ENCODE measurements around the gene PHACTR4. TPM values are rescaled to one million over a fixed set of nuclear protein-coding genes. Genes with fewer than 3 reads are reported as not detected.
"Not testable (repeated sequence)": the region's sequence is repeated elsewhere in the genome, so short reads cannot be mapped to it uniquely, and the experiment has no call there.

Gene PHACTR4
- polyA plus RNA-seq, 1 donor (not counting 4 experiments of a cell fraction or from before 2014, with no cell fraction given), result 12.2 TPM

DNA sequence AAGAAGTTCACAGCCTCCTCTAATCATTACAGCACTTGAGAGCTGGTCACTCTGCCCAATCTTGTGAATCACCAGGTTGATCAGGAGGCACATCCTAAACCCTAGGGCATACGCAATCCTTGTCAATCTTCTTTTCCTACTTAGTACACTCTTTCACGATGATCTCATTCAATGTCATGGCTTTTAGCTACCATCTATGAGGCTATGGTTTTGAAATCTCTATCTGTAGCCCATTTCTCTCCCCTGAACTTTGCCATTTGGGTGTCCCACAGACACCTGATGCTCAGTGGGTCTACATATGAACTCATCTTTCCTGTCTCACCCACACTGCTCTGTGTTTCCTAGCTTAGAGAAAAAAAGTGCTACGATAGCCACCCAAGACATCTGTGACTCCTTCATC lies 42.6 kb upstream of the PHACTR4 start:
- Histone ChIP-seq H2AFZ (ENCODE audit: control insufficient read depth, low read length) (no peak overlapping the region), H3K4me2 (ENCODE audit: control insufficient read depth, extremely low read depth, insufficient read depth, low read depth, low read length) (no peak overlapping the region), H3K9ac (ENCODE audit: control insufficient read depth, extremely low read depth, insufficient read depth, low read length) (no peak overlapping the region), H3K4me3 (ENCODE audit: control insufficient read depth in 2 of 3, extremely low read depth in 1 of 3, insufficient read depth in 2 of 3, low read depth in 1 of 3, low read length in 3 of 3) (no peak overlapping the region), H3K4me1 (ENCODE audit: control insufficient read depth, extremely low read depth, insufficient read depth, low read length) (peaks cover 18% of the 10 kb centered on the region), H3K79me2 (ENCODE audit: control insufficient read depth, insufficient read depth, low read length) (peaks cover 10% of the 10 kb centered on the region), H4K20me1 (ENCODE audit: control insufficient read depth, extremely low read depth, insufficient read depth, low read length) (no peaks in the 10 kb centered on the region), H3K27ac (ENCODE audit: control insufficient read depth, insufficient read depth, low read length) (peak overlapping the region; percentile 62), H3K9me3 (ENCODE audit: control insufficient read depth, low read depth, low read length) (no peaks in the 10 kb centered on the region), H3K9me1 (ENCODE audit: control insufficient read depth, extremely low read depth, insufficient read depth, low read length) (peaks cover 4% of the 10 kb centered on the region), H3K27me3 (ENCODE audit: control insufficient read depth, extremely low read depth, insufficient read depth, low read length) (no peaks in the 10 kb centered on the region), H3K36me3 (ENCODE audit: control insufficient read depth in 2 of 2, extremely low read depth in 1 of 2, insufficient read depth in 2 of 2, low read length in 2 of 2) (peaks cover 2 to 8% of the 10 kb centered on the region in 2 experiments)
- TF ChIP-seq, protein P1, sequence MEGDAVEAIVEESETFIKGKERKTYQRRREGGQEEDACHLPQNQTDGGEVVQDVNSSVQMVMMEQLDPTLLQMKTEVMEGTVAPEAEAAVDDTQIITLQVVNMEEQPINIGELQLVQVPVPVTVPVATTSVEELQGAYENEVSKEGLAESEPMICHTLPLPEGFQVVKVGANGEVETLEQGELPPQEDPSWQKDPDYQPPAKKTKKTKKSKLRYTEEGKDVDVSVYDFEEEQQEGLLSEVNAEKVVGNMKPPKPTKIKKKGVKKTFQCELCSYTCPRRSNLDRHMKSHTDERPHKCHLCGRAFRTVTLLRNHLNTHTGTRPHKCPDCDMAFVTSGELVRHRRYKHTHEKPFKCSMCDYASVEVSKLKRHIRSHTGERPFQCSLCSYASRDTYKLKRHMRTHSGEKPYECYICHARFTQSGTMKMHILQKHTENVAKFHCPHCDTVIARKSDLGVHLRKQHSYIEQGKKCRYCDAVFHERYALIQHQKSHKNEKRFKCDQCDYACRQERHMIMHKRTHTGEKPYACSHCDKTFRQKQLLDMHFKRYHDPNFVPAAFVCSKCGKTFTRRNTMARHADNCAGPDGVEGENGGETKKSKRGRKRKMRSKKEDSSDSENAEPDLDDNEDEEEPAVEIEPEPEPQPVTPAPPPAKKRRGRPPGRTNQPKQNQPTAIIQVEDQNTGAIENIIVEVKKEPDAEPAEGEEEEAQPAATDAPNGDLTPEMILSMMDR (optimal IDR thresholded peaks at IDR 0.05 in 1 of 3, IDR thresholded peaks at IDR 0.05 in 1 of 3, conservative IDR thresholded peaks at IDR 0.05 in 1 of 3; ENCODE audit: extremely low read depth in 1 of 3, insufficient read depth in 2 of 3, low read length in 3 of 3), result no peak
- no peak for TF ChIP-seq EZH2 (IDR thresholded peaks at IDR 0.05; ENCODE audit: low read length)
- peak; percentile 77 for FAIRE-seq
- dilution Hi-C loops (cut with MboI; ENCODE audit: extremely low pct_ligation_motif_present, low sequenced_read_pairs), result no loop called here
- no peak for DNase-seq (ENCODE audit: low read depth, low spot score)

DNA sequence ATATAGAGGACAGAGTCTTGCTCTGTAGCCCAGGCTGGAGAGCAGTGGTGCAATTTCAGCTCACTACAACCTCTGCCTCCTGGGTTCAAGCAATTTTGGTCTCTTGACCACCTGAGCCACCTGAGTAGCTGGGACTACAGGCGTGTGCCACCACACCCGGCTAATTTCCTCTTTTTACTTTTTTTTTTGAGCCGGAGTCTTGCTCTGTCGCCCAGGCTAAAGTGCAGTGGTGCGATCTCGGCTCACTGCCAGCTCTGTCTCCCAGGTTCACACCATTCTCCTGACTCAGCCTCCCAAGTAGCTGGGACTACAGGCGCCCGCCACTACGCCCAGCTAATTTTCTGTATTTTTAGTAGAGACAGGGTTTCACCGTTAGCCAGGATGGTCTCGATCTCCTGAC lies 42.1 kb upstream of the PHACTR4 start:
- Histone ChIP-seq H3K79me2 (ENCODE audit: control insufficient read depth, insufficient read depth, low read length) (peaks cover 10% of the 10 kb centered on the region), H3K36me3 (ENCODE audit: control insufficient read depth in 2 of 2, extremely low read depth in 1 of 2, insufficient read depth in 2 of 2, low read length in 2 of 2) (peaks cover 5 to 13% of the 10 kb centered on the region in 2 experiments), H3K27ac (ENCODE audit: control insufficient read depth, insufficient read depth, low read length) (peak overlapping the region; percentile 62), H3K4me1 (ENCODE audit: control insufficient read depth, extremely low read depth, insufficient read depth, low read length) (peaks cover 18% of the 10 kb centered on the region)
- dilution Hi-C loops (cut with MboI; ENCODE audit: extremely low pct_ligation_motif_present, low sequenced_read_pairs); H3K9me1 ChIP-seq (ENCODE audit: control insufficient read depth, extremely low read depth, insufficient read depth, low read length); H3K9me3 ChIP-seq (ENCODE audit: control insufficient read depth, low read depth, low read length); DNase-seq (ENCODE audit: low read depth, low spot score); H2AFZ ChIP-seq (ENCODE audit: control insufficient read depth, low read length); H3K9ac ChIP-seq (ENCODE audit: control insufficient read depth, extremely low read depth, insufficient read depth, low read length); H4K20me1 ChIP-seq (ENCODE audit: control insufficient read depth, extremely low read depth, insufficient read depth, low read length); FAIRE-seq; H3K4me2 ChIP-seq (ENCODE audit: control insufficient read depth, extremely low read depth, insufficient read depth, low read depth, low read length); H3K4me3 ChIP-seq (ENCODE audit: control insufficient read depth in 2 of 3, extremely low read depth in 1 of 3, insufficient read depth in 2 of 3, low read depth in 1 of 3, low read length in 3 of 3); H3K27me3 ChIP-seq (ENCODE audit: control insufficient read depth, extremely low read depth, insufficient read depth, low read length): not testable (repeated sequence)

DNA sequence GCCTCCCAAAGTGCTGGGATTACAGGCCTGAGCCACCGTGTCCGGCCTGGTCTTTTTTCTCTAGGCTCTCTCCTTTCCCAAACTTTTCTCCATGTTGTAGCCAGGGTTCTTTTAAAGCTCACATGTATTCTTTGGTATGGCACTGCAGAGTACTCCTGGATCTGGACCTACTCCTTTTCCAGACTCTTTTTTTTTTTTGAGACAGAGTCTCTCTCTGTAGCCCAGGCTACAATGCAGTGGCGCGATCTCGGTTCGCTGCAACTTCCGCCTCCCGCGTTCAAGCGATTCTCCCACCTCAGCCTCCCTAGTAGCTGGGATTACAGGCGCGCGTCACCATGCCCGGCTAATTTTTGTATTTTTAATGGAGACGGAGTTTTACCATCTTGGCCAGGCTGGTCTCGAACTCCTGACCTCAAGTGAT lies 41.3 kb upstream of the PHACTR4 start:
- Histone ChIP-seq H3K36me3 (ENCODE audit: control insufficient read depth in 2 of 2, extremely low read depth in 1 of 2, insufficient read depth in 2 of 2, low read length in 2 of 2) (peaks cover 8 to 19% of the 10 kb centered on the region in 2 experiments), H3K4me3 (ENCODE audit: control insufficient read depth in 2 of 3, extremely low read depth in 1 of 3, insufficient read depth in 2 of 3, low read depth in 1 of 3, low read length in 3 of 3) (peak overlapping the region; percentile 51 to 81 (median 78)), H3K27ac (ENCODE audit: control insufficient read depth, insufficient read depth, low read length) (peak overlapping the region; percentile 86), H3K9ac (ENCODE audit: control insufficient read depth, extremely low read depth, insufficient read depth, low read length) (peak overlapping the region; percentile 86), H3K4me1 (ENCODE audit: control insufficient read depth, extremely low read depth, insufficient read depth, low read length) (peaks cover 18% of the 10 kb centered on the region), H2AFZ (ENCODE audit: control insufficient read depth, low read length) (peak overlapping the region; percentile 85), H3K4me2 (ENCODE audit: control insufficient read depth, extremely low read depth, insufficient read depth, low read depth, low read length) (peak overlapping the region; percentile 91), H4K20me1 (ENCODE audit: control insufficient read depth, extremely low read depth, insufficient read depth, low read length) (no peaks in the 10 kb centered on the region), H3K9me3 (ENCODE audit: control insufficient read depth, low read depth, low read length) (no peaks in the 10 kb centered on the region), H3K9me1 (ENCODE audit: control insufficient read depth, extremely low read depth, insufficient read depth, low read length) (peaks cover 4% of the 10 kb centered on the region), H3K79me2 (ENCODE audit: control insufficient read depth, insufficient read depth, low read length) (peaks cover 11% of the 10 kb centered on the region), H3K27me3 (ENCODE audit: control insufficient read depth, extremely low read depth, insufficient read depth, low read length) (no peaks in the 10 kb centered on the region)
- DNase-seq (ENCODE audit: low read depth, low spot score) (no peak), FAIRE-seq (no peak)
- TF ChIP-seq, protein P1 (optimal IDR thresholded peaks at IDR 0.05 in 1 of 3, IDR thresholded peaks at IDR 0.05 in 1 of 3, conservative IDR thresholded peaks at IDR 0.05 in 1 of 3; ENCODE audit: extremely low read depth in 1 of 3, insufficient read depth in 2 of 3, low read length in 3 of 3), result no peak
- no peak for TF ChIP-seq EZH2 (IDR thresholded peaks at IDR 0.05; ENCODE audit: low read length)
- dilution Hi-C loops (cut with MboI; ENCODE audit: extremely low pct_ligation_motif_present, low sequenced_read_pairs), result no loop called here

Data from keratinocyte (primary cell).